SK-N-SH (cell line): ENCODE data around the gene C15orf39.

Experiments
- EP300 ChIP-seq, 2 experiments: IDR thresholded peaks; 2 replicates each; pipeline versions ENCODE4 v1.4.0 to v1.6.1; 2012; ENCODE audit warnings: borderline replicate concordance in 1 of 2, low read depth in 1 of 2, low read length in 1 of 2
- FOXJ3 ChIP-seq: sonication (generic); formaldehyde crosslinking; IDR thresholded peaks from 2 replicates; pipeline ENCODE4 v1.5.1; 2020; ENCODE audit warnings: mild to moderate bottlenecking, missing genetic modification reagents
- JUND ChIP-seq: IDR thresholded peaks from 2 replicates; pipeline ENCODE4 v1.4.0; 2012
- POLR2AphosphoS5 ChIP-seq: IDR thresholded peaks from 2 replicates; pipeline ENCODE4 v1.6.1; 2012; ENCODE audit warnings: low read depth, low read length
- RAD21 ChIP-seq: IDR thresholded peaks from 2 replicates; pipeline ENCODE4 v1.6.1; 2012; ENCODE audit warnings: mild to moderate bottlenecking, low read length
- RCOR1 ChIP-seq: fragments of 150-350 bp; IDR thresholded peaks from 2 replicates; pipeline ENCODE4 v1.6.1; 2017; ENCODE audit warnings: antibody characterized with exemption, low read length
- TCF12 ChIP-seq: IDR thresholded peaks from 2 replicates; pipeline ENCODE4 v1.4.0; 2012
- TEAD4 ChIP-seq: IDR thresholded peaks from 2 replicates; pipeline ENCODE4 v1.4.0; 2012; ENCODE audit warnings: mild to moderate bottlenecking, borderline replicate concordance; ENCODE audit not compliant: insufficient read depth
- YY1 ChIP-seq: IDR thresholded peaks from 2 replicates; pipeline ENCODE4 v1.4.0; 2012; ENCODE audit warnings: low read depth, mild to moderate bottlenecking
- TF ChIP-seq, protein P1 (sequence below): fragments of 200-600 bp; sonication (generic); IDR thresholded peaks from 2 replicates; pipeline ENCODE4 v1.6.1; 2017; ENCODE audit warnings: antibody characterized with exemption, mild to moderate bottlenecking, moderate library complexity
- TF ChIP-seq, protein P2 (sequence below): fragments of 150-350 bp; IDR thresholded peaks from 2 replicates; pipeline ENCODE4 v1.6.1; 2017; ENCODE audit warnings: antibody characterized with exemption, low read length, low read depth, borderline replicate concordance

DNA sequence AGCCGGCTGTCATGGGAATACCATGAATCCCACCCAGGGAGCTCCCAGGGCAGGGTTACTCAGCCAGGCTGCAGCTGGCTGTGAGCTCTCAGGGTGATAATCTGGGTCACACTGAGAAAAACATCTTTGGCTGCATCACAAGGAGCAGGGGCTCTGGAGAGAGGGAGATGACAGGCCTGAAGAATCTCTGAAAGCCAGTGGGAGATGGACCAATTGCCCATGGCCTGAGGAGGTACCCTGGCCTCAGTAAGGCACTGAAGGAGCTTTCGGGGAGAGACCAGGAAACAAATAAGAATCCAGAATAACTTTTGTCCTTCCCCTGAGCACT is 28.3 kb downstream of the C15orf39 start:
- TF ChIP-seq, protein P1, sequence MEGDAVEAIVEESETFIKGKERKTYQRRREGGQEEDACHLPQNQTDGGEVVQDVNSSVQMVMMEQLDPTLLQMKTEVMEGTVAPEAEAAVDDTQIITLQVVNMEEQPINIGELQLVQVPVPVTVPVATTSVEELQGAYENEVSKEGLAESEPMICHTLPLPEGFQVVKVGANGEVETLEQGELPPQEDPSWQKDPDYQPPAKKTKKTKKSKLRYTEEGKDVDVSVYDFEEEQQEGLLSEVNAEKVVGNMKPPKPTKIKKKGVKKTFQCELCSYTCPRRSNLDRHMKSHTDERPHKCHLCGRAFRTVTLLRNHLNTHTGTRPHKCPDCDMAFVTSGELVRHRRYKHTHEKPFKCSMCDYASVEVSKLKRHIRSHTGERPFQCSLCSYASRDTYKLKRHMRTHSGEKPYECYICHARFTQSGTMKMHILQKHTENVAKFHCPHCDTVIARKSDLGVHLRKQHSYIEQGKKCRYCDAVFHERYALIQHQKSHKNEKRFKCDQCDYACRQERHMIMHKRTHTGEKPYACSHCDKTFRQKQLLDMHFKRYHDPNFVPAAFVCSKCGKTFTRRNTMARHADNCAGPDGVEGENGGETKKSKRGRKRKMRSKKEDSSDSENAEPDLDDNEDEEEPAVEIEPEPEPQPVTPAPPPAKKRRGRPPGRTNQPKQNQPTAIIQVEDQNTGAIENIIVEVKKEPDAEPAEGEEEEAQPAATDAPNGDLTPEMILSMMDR: no peak
- no peak for TF ChIP-seq POLR2AphosphoS5
- TF ChIP-seq EP300 (IDR thresholded peaks at IDR 0.05; ENCODE audit: borderline replicate concordance in 1 of 2, low read depth in 1 of 2, low read length in 1 of 2): no peak
- no peak for TF ChIP-seq JUND
- TF ChIP-seq TEAD4: no peak
- TF ChIP-seq RAD21: no peak
- TF ChIP-seq YY1: no peak
- TF ChIP-seq RCOR1: no peak
- TF ChIP-seq TCF12: no peak
- TF ChIP-seq, protein P2, sequence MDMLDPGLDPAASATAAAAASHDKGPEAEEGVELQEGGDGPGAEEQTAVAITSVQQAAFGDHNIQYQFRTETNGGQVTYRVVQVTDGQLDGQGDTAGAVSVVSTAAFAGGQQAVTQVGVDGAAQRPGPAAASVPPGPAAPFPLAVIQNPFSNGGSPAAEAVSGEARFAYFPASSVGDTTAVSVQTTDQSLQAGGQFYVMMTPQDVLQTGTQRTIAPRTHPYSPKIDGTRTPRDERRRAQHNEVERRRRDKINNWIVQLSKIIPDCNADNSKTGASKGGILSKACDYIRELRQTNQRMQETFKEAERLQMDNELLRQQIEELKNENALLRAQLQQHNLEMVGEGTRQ: no peak
- no peak for TF ChIP-seq FOXJ3 (CRISPR knock-in tag)
